Stimulated activated CD4-positive, alpha-beta T cell treated with anti-CD3 and anti-CD28 coated beads, Interleukin-4, amount 100 ng/mL, for 1 hour (primary cell): ENCODE measurements around the gene VMO1.
"Not testable (repeated sequence)": the region's sequence is repeated elsewhere in the genome, so short reads cannot be mapped to it uniquely, and the experiment has no call there.

ENCODE experiments used
- DNase-seq: peaks from one replicate; pipeline ENCODE4 v3.0.0-alpha.2; 2020

VMO1 gene

GRCh38 chr17:4786106-4786511 lies at the start of gene VMO1:
TSS of gene VMO1 (minus strand) at chr17:4786364. CDS start at chr17:4786352, 12 bp downstream.
- DNase-seq, result no peak

GRCh38 chr17:4834681-4835020 lies 48.5 kb upstream of the VMO1 start:
- DNase-seq, result no peak

- no peak for DNase-seq
These were observed 47.9 kb upstream of the VMO1 start for GRCh38 chr17:4833941-4834680.

GRCh38 chr17:4833178-4833940 lies 47.2 kb upstream of the VMO1 start, which contains the start of gene MINK1:
TSS of gene MINK1 (plus strand) at chr17:4833340. CDS start at chr17:4833584, 244 bp downstream.
- peak; percentile 86 for DNase-seq

- not testable (repeated sequence) for DNase-seq
These were observed 46.6 kb upstream of the VMO1 start for GRCh38 chr17:4832829-4833177.

- no peak for DNase-seq
These were observed 41.2 kb upstream of the VMO1 start for GRCh38 chr17:4827399-4827798.

- no peak for DNase-seq
These were observed 37.4 kb upstream of the VMO1 start for GRCh38 chr17:4823373-4824089.

GRCh38 chr17:4822835-4823234 lies 36.7 kb upstream of the VMO1 start:
- DNase-seq, result no peak

GRCh38 chr17:4818276-4818675 lies 32.1 kb upstream of the VMO1 start:
- no peak for DNase-seq

GRCh38 chr17:4816826-4817225 lies 30.7 kb upstream of the VMO1 start:
- no peak for DNase-seq

- DNase-seq, result no peak
These were observed 29.0 kb upstream of the VMO1 start for GRCh38 chr17:4815043-4815675.

- DNase-seq, result no peak
These were observed 26.5 kb upstream of the VMO1 start for GRCh38 chr17:4812690-4813089.

GRCh38 chr17:4811471-4811870 lies 25.3 kb upstream of the VMO1 start:
- DNase-seq, result no peak

- DNase-seq, result no peak
These were observed 24.6 kb upstream of the VMO1 start for GRCh38 chr17:4810696-4811290.

GRCh38 chr17:4808378-4808767 lies 22.2 kb upstream of the VMO1 start:
- DNase-seq, result no peak

GRCh38 chr17:4807605-4808377 lies 21.6 kb upstream of the VMO1 start:
- no peak for DNase-seq

GRCh38 chr17:4806777-4807604 lies 20.8 kb upstream of the VMO1 start, which contains the start of gene PLD2:
TSS of gene PLD2 (plus strand) at chr17:4807152. CDS start at chr17:4807773, 621 bp downstream.
- peak; percentile 88 for DNase-seq

GRCh38 chr17:4806456-4806776 lies 20.3 kb upstream of the VMO1 start:
- no peak for DNase-seq

- DNase-seq, result no peak
These were observed 16.1 kb upstream of the VMO1 start, which contains the start of gene C17orf114 for GRCh38 chr17:4802228-4802627. TSS of gene C17orf114 (minus strand) at chr17:4802328.

GRCh38 chr17:4800462-4801196 lies 14.5 kb upstream of the VMO1 start:
- no peak for DNase-seq
